GM21723 (cell line): ENCODE data around the gene THAP4.
"Not testable (repeated sequence)": the region's sequence is repeated elsewhere in the genome, so short reads cannot be mapped to it uniquely, and the experiment has no call there.

Source experiments
- ATAC-seq: cut with Tn5 transposase; IDR thresholded peaks from one replicate; pipeline ENCODE4 v1.9.1; 2021; ENCODE audit warnings: mild to moderate bottlenecking, moderate library complexity; ENCODE audit not compliant: unreplicated experiment

The THAP4 gene

DNA sequence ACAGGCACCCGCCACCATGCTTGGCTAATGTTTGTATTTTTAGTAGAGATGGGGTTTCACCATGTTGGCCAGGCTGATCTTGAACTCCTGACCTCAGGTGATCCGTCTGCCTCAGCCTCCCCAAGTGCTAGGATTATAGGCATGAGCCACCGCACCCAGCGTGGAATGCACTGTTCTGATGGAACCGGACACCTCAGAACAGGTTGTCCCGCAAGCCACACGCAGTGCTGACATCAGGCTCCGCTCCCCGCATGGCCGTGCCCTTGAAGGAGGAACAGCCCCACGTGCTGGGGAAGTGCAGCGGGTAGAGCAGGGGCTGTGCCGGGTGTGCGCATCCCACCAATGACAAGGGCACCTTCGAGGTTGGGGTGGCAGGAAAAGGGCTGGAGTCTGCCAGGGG, 69.7 kb downstream of the THAP4 start:
- not testable (repeated sequence) for ATAC-seq

DNA sequence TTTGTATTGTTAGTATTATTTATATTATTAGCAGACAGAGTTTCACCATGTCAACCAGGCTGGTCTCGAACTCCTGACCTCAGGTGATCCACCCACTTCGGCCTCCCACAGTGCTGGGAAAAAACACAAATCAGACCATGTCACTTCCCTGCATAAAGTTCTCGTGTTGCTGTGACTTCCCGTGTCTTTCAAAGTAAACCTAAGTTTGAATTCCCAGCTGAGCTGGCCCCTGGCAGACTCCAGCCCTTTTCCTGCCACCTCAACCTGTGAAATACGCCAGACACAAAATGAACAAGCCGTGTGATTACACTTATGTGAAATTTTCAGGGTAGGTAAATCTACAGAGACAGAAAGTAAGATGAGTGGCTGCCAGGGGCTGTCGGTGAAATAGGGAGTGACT, 70.5 kb downstream of the THAP4 start:
- ATAC-seq, result no peak

DNA sequence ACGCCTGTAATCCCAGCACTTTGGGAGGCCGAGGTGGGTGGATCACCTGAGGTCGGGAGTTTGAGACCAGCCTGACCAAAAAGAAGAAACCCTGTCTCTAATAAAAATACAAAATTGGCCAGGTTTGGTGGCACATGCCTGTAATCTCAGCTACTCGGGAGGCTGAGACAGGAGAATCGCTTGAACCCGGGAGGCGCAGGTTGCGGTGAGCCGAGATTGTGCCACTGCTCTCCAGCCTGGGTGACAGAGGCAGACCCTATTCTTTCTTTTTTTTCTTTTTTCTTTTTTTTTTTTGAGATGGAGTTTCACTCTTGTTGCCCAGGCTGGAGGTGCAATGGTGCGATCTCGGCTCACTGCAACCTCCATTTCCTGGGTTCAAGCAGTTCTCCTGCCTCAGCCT, 70.9 kb downstream of the THAP4 start:
- not testable (repeated sequence) for ATAC-seq

DNA sequence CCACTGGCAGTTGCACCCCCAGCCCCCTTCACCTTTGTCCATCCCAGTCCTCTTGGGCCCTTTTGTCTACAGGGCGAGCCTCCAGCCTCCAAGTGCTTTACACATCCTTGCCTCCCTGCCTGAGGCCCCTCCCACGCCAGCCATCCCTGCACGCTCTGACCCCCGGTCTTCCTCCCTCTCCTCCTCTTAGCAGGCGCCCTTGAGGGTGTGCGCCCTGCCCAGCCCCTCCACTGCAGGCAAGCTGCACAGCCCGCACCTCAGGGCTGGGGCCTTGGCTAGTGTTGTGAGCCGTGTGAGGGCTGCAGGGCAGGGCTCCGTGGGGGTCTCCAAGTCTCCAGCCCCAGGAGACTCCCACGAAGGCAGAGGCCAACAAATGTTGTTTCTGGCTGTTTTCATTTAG, 71.5 kb downstream of the THAP4 start:
- no peak for ATAC-seq

DNA sequence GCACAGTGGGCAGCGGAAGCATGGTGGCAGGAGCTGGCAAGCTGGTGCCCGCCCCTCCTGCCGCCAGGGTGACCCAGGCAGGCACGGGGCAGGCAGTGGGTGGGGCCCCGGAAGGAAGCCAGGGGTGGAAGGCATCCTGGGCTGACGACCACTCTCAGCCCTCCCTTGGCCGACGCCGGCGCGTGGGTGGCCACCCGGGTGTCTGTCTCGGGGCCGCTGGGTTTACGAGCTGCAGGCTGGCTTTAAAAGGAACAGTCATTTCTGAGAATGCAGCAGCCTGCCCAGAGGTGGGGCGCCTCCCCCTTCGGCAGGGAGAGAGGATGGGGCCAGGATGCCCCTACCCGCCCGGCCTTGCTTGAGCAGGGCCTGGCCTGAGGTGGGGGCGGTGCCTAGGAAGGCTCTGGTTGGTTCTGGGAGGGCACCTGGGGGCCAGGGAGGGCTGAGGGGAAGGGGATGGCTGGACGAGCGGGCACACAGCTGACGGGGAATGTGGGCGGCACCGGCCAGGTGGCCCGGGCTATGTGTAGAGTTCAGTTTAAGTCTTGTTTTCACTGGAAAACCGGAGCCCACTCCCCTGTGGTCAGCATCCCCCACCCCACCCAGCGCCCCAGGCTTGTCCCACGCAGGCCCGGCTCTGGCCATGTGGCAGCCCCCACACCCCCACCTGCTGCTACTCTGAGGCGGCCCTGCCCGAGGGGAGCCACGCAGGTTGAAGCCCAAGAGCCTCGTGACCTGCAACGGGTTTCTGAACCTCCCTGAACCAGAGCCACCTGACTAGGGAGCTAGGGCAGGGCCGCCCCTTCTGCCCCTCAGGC, 72.2 kb downstream of the THAP4 start:
- ATAC-seq, result no peak

DNA sequence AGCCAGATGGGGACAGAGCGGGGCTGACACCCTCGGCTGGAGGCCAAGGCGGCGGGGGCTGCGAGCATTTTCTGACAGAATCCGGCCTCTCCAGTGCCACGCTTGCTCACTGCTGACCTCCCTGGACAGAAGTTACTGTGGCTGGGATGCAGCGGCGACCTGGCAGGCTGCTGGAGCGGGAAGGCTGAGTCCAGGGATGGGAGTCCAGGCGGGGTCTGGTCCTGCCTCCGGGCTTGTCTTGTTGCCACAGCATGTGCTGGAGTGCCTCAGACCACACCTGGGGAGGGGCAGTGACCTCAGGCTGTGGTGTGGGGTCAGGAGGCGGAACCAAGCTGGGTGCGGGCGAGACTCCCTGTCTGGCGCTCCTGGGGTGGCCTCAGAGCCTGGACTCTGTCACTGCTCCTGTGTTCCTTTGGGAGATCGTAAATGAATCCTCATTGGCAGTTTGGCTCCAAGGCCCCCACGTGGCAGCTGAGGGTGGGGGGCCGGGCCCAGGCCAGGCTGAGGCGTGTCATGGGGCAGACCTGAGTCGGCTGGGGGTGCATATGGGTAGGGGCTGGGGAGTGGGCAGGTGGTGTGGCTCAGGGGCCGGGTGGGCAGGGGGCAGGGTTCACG, 72.9 kb downstream of the THAP4 start:
- ATAC-seq, result no peak

DNA sequence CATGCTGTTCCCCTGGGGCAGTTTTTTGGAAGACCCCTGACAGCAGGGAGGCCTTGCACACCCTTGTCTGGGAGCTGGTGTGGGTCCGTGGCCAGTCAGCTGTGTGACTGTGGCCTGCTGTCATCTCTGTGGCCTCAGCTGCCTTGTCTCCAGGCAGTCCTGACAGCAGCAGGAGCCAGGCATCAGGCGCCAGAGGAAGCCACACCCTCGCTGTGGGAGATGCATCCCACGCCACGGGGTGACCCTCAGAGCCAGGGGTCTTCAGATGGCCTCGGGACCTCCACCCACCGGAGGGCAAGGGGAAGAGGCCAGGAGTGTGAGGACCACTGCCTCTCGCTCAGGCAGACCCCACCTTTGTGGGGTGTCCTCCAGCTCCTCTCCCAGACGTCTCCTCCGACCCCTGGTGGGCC, 73.4 kb downstream of the THAP4 start:
- no peak for ATAC-seq

DNA sequence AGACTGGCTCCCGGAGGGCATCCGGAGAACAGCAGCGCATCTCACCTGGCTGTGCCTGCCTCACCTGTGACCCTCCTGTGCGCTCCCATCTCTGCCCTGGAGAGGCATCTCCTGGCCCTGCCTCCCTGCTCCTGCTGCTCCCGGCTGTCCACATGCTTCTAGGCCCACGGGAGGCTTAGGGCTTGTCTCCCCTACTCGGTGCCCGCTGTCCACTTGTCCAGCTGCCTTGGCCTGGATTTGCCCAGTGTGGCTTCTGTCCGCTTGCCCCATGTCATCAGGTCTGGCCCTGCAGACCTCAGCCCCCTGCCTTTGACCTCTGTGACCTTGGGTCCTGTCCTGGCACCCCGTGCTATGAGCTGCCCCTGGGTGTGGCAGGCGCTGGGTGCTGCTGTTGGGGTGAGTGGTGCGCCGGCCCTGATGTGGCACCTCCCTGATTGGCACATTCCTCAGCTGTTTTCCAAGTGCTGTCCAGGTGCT, 73.9 kb downstream of the THAP4 start:
- no peak for ATAC-seq

DNA sequence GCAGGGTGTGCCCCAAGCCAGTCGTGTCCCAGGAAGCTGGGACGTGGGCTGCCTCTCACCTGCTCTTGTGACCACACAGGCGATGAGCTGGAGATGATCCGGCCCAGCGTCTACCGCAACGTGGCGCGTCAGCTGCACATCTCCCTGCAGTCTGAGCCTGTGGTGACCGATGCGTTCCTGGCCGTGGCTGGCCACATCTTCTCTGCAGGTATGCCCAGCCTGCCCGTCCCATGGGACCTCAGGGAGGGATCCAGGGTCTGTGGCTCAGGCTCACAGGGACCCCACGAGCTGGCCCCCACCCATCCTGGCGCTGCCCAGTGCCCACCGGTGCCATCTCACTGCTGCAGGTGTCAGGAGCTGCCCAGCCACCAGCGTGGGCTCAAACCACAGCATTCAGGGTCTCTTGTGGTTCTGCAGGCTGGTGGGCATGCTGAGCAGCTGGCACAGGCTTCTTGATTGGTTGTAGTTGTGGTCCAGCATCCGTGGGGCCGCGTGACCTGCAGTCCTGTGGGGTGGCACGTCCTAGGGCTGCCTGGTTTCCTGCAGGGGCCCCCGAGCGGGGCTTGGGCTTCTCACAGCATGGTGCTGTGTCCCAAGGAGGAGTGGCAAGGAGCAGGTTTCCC, 74.6 kb downstream of the THAP4 start:
- no peak for ATAC-seq

DNA sequence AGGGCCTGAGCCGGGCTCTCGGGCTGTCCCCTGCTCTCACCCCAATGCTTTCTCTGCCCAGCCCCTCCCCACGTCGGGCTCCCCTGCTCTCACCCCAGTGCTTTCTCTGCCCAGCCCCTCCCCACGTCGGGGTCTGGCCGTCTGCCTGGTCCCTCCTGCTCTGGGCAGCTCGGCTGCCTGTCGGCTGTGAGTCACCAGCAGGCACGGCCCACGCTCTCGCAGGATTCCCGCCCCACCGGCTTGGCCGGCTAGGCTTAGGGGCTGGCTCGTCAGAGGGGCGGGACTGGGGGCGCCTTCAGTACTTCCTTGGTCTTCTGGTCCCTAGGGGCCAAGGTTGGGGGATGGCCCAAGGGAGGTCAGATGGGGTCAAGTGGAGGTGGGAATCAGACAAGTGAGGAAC, 75.1 kb downstream of the THAP4 start:
- no peak for ATAC-seq

DNA sequence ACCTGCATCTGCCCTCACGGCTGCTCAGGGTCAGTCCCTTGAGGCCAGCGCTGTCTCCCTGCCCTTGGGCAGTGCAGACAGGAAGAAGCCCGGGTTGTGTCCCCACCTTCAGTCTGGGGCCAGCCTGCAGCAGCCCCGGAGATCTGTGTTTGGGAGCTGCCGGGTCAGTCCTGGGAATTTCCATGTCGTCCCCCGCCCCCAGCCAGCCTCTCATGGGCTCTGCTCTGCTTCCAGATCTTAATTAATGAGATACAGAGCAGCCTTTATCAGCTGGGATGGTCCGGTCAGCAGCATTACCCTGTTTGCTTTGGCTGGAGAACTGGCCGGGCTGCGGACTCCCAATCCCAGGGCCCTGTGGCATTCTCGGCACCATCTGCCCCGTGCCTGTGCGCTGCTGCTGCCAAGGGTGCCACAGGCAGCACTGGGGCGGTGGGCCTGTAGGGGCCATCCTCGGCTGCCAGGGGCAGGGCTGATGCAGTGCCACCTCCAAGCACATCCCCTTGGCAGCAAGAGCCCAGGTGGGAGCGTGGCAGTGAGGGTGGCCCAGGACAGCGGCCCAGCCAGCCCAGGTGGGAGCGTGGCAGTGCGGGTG, 76.0 kb downstream of the THAP4 start:
- ATAC-seq, result no peak

DNA sequence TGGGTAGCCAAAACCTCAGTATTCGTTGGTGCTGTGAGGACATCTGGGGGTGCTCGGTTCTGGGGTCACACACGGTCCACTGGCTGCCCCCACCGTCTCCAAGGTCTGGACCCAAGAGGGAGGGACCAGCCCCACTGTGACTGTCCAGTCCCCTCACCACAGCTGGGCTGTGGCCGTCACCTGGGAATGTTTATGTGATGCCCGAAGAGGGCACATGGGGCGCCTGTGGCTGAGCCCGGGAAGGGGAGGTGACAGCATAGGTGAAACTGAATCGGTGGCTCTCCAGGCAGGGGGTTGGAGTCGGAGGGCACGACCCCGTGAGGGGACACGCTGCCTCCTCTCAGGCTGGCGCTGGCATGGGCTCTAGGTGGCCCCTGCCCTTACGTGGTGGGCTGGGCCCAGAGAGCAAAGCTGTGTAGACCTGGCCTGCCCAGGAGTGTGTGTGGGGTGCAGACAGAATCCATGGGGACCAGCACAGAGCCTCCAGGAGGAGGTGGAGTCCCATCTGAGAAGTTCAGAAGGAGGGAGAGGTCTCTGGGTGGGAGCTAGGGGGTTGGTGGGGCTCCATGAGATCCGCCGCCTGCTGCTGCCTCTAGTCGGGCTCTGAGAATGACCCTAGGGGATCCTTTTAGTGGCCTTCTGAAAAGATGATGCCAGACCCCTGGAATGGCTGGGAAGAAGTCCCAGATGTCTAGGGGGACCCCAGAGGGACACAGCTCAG, 76.6 kb downstream of the THAP4 start:
- ATAC-seq, result no peak

DNA sequence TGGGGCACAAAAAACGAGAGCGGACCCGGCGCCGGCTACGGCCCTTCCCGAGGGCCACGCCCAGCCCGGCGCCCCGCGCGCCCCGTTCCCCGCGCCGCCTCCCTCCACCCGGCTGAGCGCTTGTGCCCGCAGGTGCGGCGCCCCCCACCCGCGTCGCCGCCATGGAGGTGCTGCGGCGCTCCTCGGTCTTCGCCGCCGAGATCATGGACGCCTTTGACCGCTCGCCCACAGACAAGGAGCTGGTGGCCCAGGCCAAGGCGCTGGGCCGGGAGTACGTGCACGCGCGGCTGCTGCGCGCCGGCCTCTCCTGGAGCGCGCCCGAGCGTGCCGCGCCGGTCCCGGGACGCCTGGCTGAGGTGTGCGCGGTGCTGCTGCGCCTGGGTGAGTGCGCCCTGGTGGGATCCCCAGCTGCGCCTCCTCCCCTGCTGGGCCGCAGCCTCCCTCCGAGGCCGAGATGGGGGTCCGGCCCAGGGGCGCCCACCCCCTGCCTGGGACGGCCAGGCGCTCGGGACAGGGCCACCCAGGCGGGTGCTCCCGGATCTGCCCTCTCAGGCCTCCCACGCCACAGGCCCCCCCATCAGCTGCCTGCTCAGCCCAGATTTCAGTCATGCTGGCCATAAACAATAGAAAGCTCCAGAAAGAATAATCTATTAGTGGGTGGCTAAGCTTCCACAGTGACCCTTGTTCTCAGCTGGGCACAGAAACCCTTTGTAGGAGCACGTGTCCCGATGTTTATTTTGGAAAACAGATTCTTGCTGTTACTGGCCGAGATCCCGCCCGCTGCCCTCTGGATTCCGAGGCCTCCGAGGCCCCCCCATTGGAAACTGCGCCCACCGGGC, 77.4 kb downstream of the THAP4 start:
- no peak for ATAC-seq

DNA sequence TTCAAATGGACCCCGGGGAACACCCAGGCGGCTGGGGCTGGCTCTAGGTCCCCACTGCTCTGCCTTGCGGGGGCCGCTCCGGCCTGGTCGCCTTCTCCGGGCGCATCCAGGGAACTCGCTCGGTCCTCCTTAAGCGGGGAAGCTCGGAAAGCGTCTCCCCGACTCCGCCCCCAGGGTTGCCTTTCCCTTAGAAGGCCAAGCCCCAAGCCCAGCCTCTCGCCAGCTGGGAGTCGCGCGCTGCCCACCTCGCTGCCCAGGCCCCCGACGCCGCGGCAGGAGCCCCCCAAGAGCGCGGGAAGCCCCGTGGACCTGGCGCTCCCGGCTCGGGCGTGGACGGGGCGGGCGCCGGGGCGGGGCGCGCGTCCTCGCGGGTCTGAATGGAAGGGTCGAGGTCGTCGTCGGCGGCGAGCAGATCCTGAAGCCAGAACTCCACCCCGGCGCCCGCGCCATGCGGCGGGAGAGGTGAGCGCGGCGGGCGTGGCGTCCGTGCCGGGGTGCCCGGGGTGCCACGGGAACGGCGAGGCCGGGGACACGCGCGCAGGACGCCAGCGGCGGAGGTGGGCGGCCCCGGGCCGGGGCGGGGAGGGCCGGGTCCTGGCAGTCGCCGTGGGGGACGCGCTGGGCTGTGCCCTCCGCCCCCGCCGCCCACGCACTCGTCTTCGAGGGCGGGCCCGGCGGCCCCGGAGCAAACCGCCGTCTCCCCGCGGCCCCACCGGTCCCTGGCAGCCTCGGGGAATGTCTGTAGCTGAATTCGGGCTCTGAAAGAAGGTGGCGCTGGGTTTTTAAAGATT, 78.2 kb downstream of the THAP4 start, which contains the start of gene BOK:
Gene BOK, plus strand, starts transcription at position 214 of the 791 bp plus-strand sequence. CDS start 739 bp downstream, outside the sequence.
- no peak for ATAC-seq

DNA sequence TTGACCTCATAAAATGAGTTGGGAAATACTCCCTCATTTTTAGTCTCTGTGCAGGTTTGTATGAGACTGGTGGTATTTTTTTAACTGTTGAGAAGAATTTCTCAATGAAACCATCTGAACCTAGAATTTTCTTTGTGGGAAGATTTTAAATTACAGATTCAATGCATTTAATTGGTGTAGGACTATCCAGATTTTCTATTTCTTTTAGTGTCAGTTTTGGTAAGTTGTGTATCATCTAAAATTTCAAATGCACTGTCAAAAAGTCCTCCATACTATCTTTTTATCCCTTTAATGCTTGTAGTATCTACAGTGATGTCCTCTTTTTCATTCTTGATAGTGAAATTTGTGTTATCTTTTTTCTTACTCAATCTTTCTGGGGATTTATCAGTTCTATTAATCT, 80.2 kb downstream of the THAP4 start:
- no peak for ATAC-seq

DNA sequence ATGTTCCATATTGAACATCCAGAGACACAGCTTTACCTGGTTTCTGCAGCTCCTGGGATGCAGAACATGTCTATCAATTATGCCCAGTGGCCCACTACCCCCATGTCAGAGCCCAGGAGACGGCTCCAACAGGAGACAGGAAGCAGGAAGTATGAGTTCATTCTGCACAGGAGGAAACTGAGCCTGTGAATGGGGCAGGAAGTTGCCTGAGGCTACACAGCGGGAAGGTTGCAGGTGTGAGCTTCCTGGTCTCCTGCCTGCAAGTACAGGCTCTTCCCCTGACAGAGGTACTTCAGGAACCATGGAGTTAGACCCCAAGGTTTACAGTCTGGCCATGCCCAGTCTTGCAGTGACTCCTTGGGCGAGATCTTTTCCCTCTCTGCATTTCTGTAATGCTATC, 81.2 kb downstream of the THAP4 start:
- ATAC-seq, result no peak

DNA sequence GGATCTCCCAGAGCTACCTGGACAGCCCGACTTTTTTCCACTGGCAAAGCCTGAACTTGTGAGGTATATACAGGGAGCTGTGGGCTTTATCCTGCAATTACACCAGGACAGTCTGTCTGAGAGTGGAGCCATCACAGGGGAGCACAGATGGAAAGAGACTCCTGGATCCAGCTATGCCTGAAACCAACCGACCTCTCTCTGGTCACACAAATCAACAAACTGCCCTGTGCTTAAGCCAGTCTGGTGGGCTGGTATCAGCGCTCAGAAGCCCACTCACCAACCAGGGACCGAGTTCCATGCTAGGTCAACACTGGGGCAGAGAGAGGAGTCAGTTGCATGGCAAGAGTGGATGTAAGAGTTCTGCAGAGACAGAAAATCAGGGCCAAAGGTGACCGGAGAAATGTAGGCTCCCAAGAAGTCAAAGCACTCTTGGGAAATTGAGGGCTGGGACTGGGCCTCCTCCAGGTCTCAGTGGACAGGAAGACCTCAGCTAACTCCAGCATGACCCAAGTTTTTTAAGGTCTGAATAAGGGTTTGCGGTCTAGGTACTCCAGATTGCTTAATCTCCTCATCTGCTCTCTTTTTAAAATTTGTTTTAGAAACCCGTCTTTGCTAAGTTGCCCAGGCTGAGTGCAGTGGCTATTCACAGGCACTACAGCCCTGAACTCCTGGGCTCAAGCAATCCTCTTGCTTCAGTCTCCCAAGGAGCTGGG, 82.2 kb downstream of the THAP4 start:
- ATAC-seq, result no peak

DNA sequence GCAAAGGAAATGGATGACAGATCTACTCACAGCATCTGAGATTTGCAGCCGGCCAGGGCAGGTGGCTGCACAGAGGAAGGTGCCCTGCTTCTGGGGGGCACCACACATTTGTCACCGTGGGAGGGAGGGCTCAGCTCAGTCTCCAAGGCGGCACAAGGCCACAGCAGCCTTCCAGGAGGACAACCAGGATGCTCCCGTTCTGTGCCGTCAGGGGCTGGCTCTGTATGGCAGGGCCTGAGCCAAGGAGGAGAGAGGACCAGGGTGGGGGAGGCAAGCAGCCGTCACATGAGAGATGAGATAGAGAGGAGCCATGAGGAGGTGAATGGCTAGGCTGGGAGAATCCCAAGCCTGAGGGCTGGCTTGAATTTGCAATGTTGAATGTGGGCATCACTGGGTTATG, 83.0 kb downstream of the THAP4 start:
- no peak for ATAC-seq

DNA sequence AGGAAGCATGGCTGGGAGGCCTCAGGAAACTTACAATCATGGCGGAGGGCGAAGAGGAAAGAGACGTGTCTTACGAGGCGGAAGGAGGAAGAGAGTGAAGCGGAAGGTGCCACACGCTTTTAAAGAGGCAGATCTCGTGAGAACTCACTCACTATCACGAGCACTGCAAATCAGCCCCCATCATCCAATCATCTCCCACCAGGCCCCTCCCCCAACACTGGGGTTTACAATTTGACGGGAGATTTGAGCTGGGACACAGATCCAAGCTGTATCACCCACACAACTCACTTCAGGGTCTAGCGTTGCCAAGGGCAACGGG, 83.5 kb downstream of the THAP4 start:
- ATAC-seq, result no peak
